ENCODE data around the gene COMMD1.

DNA sequence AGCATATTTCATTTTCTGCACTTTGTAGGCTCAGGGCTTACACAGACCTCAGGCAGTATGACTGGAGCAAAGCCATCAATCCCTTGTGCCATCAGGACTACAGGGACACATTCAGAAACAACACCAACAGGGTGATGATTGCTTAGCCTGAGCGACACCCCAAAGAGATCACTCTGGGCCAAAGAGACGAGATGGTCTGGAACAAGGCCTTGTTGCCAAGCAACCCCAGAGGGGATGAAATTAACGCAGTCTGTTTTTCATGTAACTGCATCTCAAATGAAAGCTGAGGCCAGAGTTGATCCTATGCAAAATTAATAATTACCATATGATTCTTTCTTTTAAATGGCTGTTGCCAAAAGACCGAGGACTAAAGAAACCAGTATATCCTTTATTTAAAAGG is 270.3 kb downstream of the COMMD1 start:
- TF ChIP-seq, protein P1, sequence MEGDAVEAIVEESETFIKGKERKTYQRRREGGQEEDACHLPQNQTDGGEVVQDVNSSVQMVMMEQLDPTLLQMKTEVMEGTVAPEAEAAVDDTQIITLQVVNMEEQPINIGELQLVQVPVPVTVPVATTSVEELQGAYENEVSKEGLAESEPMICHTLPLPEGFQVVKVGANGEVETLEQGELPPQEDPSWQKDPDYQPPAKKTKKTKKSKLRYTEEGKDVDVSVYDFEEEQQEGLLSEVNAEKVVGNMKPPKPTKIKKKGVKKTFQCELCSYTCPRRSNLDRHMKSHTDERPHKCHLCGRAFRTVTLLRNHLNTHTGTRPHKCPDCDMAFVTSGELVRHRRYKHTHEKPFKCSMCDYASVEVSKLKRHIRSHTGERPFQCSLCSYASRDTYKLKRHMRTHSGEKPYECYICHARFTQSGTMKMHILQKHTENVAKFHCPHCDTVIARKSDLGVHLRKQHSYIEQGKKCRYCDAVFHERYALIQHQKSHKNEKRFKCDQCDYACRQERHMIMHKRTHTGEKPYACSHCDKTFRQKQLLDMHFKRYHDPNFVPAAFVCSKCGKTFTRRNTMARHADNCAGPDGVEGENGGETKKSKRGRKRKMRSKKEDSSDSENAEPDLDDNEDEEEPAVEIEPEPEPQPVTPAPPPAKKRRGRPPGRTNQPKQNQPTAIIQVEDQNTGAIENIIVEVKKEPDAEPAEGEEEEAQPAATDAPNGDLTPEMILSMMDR (IDR thresholded peaks at IDR 0.05 in 4 of 5, conservative IDR thresholded peaks at IDR 0.05 in 1 of 5), result no peak
- TF ChIP-seq POLR2A (IDR thresholded peaks at IDR 0.05), result no peak

Measured in gastrocnemius medialis (tissue), 4 donors.